HepG2 (cell line): ENCODE data around the gene SLC28A3. TPM values are rescaled to one million over a fixed set of nuclear protein-coding genes. Genes with fewer than 3 reads are reported as not detected.

Experiments
- ATAC-seq: fragments of 200-7000 bp; cut with Tn5 transposase; 3 replicates; pipeline ENCODE4 v1.9.1; 2020; ENCODE audit warnings: mild to moderate bottlenecking, moderate library complexity
- BruUV-seq: library from RNA; stranded (reverse); fragments of 400-500 nt; replicated peaks from 2 replicates; lab custom pipeline; 2021; lab: Mats Ljungman, UMichigan
- CTCF ChIA-PET: fragments of 300-600 bp; formaldehyde crosslinking; extraction: SDS; loops from one replicate; lab custom pipeline; 2021; ENCODE audit warnings: low total read pairs, inconsistent platforms, low intra/inter-chr PET ratio; lab: Yijun Ruan, JAX
- POLR2A ChIA-PET: fragments of 350-600 bp; sonication (Branson Sonifier 250); formaldehyde crosslinking; loops from one replicate; lab custom pipeline; 2020; ENCODE audit warnings: antibody characterized with exemption, inconsistent platforms; lab: Yijun Ruan, JAX
- DNase-seq: peaks from one replicate; pipeline ENCODE4 v3.0.0-alpha.2; 2015; ENCODE audit warnings: low spot score
- FAIRE-seq: peaks from 3 replicates; lab custom pipeline; 2011; peaks lifted over from hg19 to GRCh38; lab: Jason Lieb, UNC
- H2AFZ ChIP-seq: one replicate; pipeline ENCODE4 v1.6.1; 2011; ENCODE audit warnings: low read length, inconsistent platforms
- H3K27ac ChIP-seq: fragments of 300-600 bp; 3 replicates; pipeline ENCODE4 v1.8.0; 2011; ENCODE audit warnings: mixed run types, mild to moderate bottlenecking, mixed read lengths, low read length, inconsistent platforms; ENCODE audit not compliant: insufficient read depth; ENCODE audit errors: extremely low read length
- H3K27me3 ChIP-seq, 2 experiments: fragments of 200-600 bp in 1 of 2; 2 replicates in 1 of 2; 3 replicates in 1 of 2; pipeline versions ENCODE4 v1.6.0 to v1.8.0; 2011; ENCODE audit warnings: low read length in 2 of 2, mild to moderate bottlenecking in 2 of 2, moderate library complexity in 2 of 2, inconsistent platforms in 1 of 2; ENCODE audit not compliant: insufficient read depth in 2 of 2, control insufficient read depth in 1 of 2
- H3K36me3 ChIP-seq, 2 experiments: fragments of 200-600 bp in 1 of 2; replicated peaks in 1 of 2; 2 replicates in 1 of 2; 3 replicates in 1 of 2; pipeline versions ENCODE4 v1.5.1 to v1.8.0; 2011; ENCODE audit warnings: low read length in 2 of 2, inconsistent platforms in 1 of 2; ENCODE audit not compliant: insufficient read depth in 2 of 2, control insufficient read depth in 1 of 2
- H3K4me1 ChIP-seq: 2 replicates; pipeline ENCODE4 v1.5.1; 2012; ENCODE audit warnings: low read length, inconsistent platforms; ENCODE audit not compliant: insufficient read depth
- H3K4me2 ChIP-seq: 2 replicates; pipeline ENCODE4 v1.6.0; 2011; ENCODE audit warnings: low read depth, low read length, inconsistent platforms
- H3K4me3 ChIP-seq, 3 experiments: fragments of 200-600 bp in 1 of 3; sonication (generic), shearing (Covaris generic) in 1 of 3; replicated peaks in 1 of 3; 2 replicates each; pipeline ENCODE4 v1.5.1; 2011 to 2016; ENCODE audit warnings: low read length in 3 of 3, inconsistent platforms in 2 of 3, low read depth in 2 of 3, mild to moderate bottlenecking in 2 of 3, control low read depth in 1 of 3, mixed read lengths in 1 of 3; ENCODE audit not compliant: insufficient read depth in 1 of 3
- H3K79me2 ChIP-seq: one replicate; pipeline ENCODE4 v1.6.1; 2011; ENCODE audit warnings: low read length, inconsistent platforms; ENCODE audit not compliant: insufficient read depth
- H3K9ac ChIP-seq: 2 replicates; pipeline ENCODE4 v1.6.0; 2011; ENCODE audit warnings: mild to moderate bottlenecking, low read depth, low read length, inconsistent platforms; ENCODE audit not compliant: insufficient read depth
- H3K9me3 ChIP-seq: 2 replicates; pipeline ENCODE4 v1.5.1; 2012; ENCODE audit warnings: mild to moderate bottlenecking, low read length
- H4K20me1 ChIP-seq: 2 replicates; pipeline ENCODE4 v1.6.0; 2011; ENCODE audit warnings: inconsistent platforms, mild to moderate bottlenecking, low read length, moderate library complexity; ENCODE audit not compliant: insufficient read depth
- CEBPB ChIP-seq: IDR thresholded peaks from 2 replicates; pipeline ENCODE4 v1.6.1; 2011; ENCODE audit warnings: low read depth, low read length, improper control_type of control experiment, borderline replicate concordance
- DMTF1 ChIP-seq: sonication (generic); formaldehyde crosslinking; IDR thresholded peaks from 2 replicates; pipeline ENCODE4 v1.4.0; 2020; ENCODE audit warnings: mild to moderate bottlenecking, missing genetic modification reagents
- FOXC1 ChIP-seq: sonication (generic); formaldehyde crosslinking; IDR thresholded peaks from 2 replicates; pipeline ENCODE4 v1.8.0; 2022; ENCODE audit warnings: mild to moderate bottlenecking, missing genetic modification reagents, borderline replicate concordance
- FOXM1 ChIP-seq: sonication (generic); formaldehyde crosslinking; IDR thresholded peaks from 2 replicates; pipeline ENCODE4 v1.5.0; 2020; ENCODE audit warnings: missing genetic modification reagents
- FUBP1 ChIP-seq: sonication (generic); formaldehyde crosslinking; IDR thresholded peaks from 2 replicates; pipeline ENCODE4 v1.5.1; 2020; ENCODE audit warnings: missing genetic modification reagents, mild to moderate bottlenecking, borderline replicate concordance
- HCFC1 ChIP-seq: fragments of 150-350 bp; IDR thresholded peaks from 2 replicates; pipeline ENCODE4 v1.6.1; 2014; ENCODE audit warnings: low read depth, low read length
- IRF9 ChIP-seq: sonication (generic); formaldehyde crosslinking; IDR thresholded peaks from 2 replicates; pipeline ENCODE4 v1.8.0; 2022; ENCODE audit warnings: missing genetic modification reagents, mild to moderate bottlenecking, borderline replicate concordance
- JARID2 ChIP-seq: sonication (generic); formaldehyde crosslinking; IDR thresholded peaks from 2 replicates; pipeline ENCODE4 v1.8.1; 2023; ENCODE audit warnings: missing genetic modification reagents, inconsistent platforms; ENCODE audit not compliant: insufficient replicate concordance
- KLF13 ChIP-seq: sonication (generic); formaldehyde crosslinking; IDR thresholded peaks from 2 replicates; pipeline ENCODE4 v1.4.0; 2020; ENCODE audit warnings: mild to moderate bottlenecking, missing genetic modification reagents
- MIER3 ChIP-seq: IDR thresholded peaks from 2 replicates; pipeline ENCODE4 v1.6.1; 2016; ENCODE audit warnings: missing compliant biosample characterization, borderline replicate concordance
- NRL ChIP-seq: sonication (generic); formaldehyde crosslinking; IDR thresholded peaks from 2 replicates; pipeline ENCODE4 v1.5.0; 2020; ENCODE audit warnings: missing genetic modification reagents, mild to moderate bottlenecking, moderate library complexity, borderline replicate concordance
- TOPORS ChIP-seq: sonication (generic); formaldehyde crosslinking; IDR thresholded peaks from 2 replicates; pipeline ENCODE4 v1.8.0; 2023; ENCODE audit warnings: mild to moderate bottlenecking, missing genetic modification reagents
- ZSCAN9 ChIP-seq: IDR thresholded peaks from 2 replicates; pipeline ENCODE4 v1.6.1; 2016; ENCODE audit warnings: borderline replicate concordance
- WGBS: methylation state at CpG from one replicate; pipeline ENCODE4 v1.1.6; 2017; ENCODE audit warnings: low lambda C conversion rate; 5-methylcytosine and 5-hydroxymethylcytosine counted together
- in situ Hi-C: cut with HindIII; loops from 2 replicates; pipeline ENCODE4 v1.10.0; 2017; ENCODE audit warnings: low pct_unique_long_range_greater_than_20kb; ENCODE audit not compliant: extremely low pct_ligation_motif_present
- intact Hi-C: fragments of 100-400 bp; cut with micrococcal nuclease; formaldehyde crosslinking; loops from one replicate; pipeline ENCODE4 v1.10.0; 2022; ENCODE audit not compliant: unreplicated experiment
- polyA plus RNA-seq, 8 experiments: library from polyadenylated mRNA; depleted of rRNA in 3 of 8; stranded (reverse) in 7 of 8; unstranded in 1 of 8; fragments of >200 nt; fragmentation: Illumina TruSeq in 4 of 8; extraction: Trizol in 4 of 8; gene quantifications; 2 replicates each; pipeline versions ENCODE4 v1.2.1 to v1.2.3, GENCODE V29; 2011 to 2016; ENCODE audit warnings: low read depth in 4 of 8, missing spikeins in 1 of 8, mixed read lengths in 1 of 8; ENCODE audit not compliant: insufficient read depth in 1 of 8
- total RNA-seq, 5 experiments: library from RNA; depleted of rRNA; stranded (reverse); fragments of >200 nt; fragmentation: Illumina TruSeq; extraction: Trizol; gene quantifications; 2 replicates each; pipeline ENCODE4 v1.2.3, GENCODE V29; 2016; ENCODE audit warnings: low read depth in 1 of 5
- TF ChIP-seq, protein P1 (sequence below): sonication (generic); formaldehyde crosslinking; conservative IDR thresholded peaks from 2 replicates; pipeline ENCODE4 v1.4.0; 2020; ENCODE audit warnings: missing genetic modification reagents
- TF ChIP-seq, protein P2 (sequence below): sonication (generic); formaldehyde crosslinking; IDR thresholded peaks from 2 replicates; pipeline ENCODE4 v1.5.0; 2020; ENCODE audit warnings: missing genetic modification reagents, mild to moderate bottlenecking, borderline replicate concordance

SLC28A3 gene
- total and polyA plus RNA-seq, 2 of the 13 experiments (the other 11 are each of a cell fraction or from before 2014, with no cell fraction given) = not detected

- ChIA-PET POLR2A (no interaction called here), CTCF (no interaction called here)
- Histone ChIP-seq H3K36me3 (no peaks in the 10 kb centered on the region), H3K79me2 (no peaks in the 10 kb centered on the region), H3K4me1 (no peaks in the 10 kb centered on the region), H3K4me2 (no peak overlapping the region), H3K4me3 (no peak overlapping the region), H3K27me3 (peaks cover 0 to 39% of the 10 kb centered on the region in 2 experiments; a peak in 3 of 5 replicates), H3K27ac (no peak overlapping the region), H2AFZ (no peak overlapping the region), H3K9ac (no peak overlapping the region), H4K20me1 (no peaks in the 10 kb centered on the region)
- in situ Hi-C loops (no loop called here), intact Hi-C loops (loop anchor here (10.0 kb wide), 1 partner anchor 64 kb away; no protein-coding TSS in a partner anchor)
- 12% methylated on average over 9 of the region's 9 CpGs for WGBS
- no peak for ATAC-seq
- DNase-seq = no peak
- no peak for FAIRE-seq
- no peak for TF ChIP-seq MIER3 (CRISPR knock-in tag)
- no peak for TF ChIP-seq FUBP1 (CRISPR knock-in tag)
- no peak for TF ChIP-seq NRL (CRISPR knock-in tag)
- no peak for TF ChIP-seq IRF9 (CRISPR knock-in tag)
- TF ChIP-seq CEBPB = no peak
- TF ChIP-seq TOPORS = no peak
- no peak for TF ChIP-seq DMTF1 (CRISPR knock-in tag)
- no peak for TF ChIP-seq KLF13 (CRISPR knock-in tag)
- no peak for TF ChIP-seq JARID2 (CRISPR knock-in tag)
- TF ChIP-seq, protein P1, sequence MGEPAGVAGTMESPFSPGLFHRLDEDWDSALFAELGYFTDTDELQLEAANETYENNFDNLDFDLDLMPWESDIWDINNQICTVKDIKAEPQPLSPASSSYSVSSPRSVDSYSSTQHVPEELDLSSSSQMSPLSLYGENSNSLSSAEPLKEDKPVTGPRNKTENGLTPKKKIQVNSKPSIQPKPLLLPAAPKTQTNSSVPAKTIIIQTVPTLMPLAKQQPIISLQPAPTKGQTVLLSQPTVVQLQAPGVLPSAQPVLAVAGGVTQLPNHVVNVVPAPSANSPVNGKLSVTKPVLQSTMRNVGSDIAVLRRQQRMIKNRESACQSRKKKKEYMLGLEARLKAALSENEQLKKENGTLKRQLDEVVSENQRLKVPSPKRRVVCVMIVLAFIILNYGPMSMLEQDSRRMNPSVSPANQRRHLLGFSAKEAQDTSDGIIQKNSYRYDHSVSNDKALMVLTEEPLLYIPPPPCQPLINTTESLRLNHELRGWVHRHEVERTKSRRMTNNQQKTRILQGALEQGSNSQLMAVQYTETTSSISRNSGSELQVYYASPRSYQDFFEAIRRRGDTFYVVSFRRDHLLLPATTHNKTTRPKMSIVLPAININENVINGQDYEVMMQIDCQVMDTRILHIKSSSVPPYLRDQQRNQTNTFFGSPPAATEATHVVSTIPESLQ (CRISPR knock-in tag) = no peak
- TF ChIP-seq, protein P2, sequence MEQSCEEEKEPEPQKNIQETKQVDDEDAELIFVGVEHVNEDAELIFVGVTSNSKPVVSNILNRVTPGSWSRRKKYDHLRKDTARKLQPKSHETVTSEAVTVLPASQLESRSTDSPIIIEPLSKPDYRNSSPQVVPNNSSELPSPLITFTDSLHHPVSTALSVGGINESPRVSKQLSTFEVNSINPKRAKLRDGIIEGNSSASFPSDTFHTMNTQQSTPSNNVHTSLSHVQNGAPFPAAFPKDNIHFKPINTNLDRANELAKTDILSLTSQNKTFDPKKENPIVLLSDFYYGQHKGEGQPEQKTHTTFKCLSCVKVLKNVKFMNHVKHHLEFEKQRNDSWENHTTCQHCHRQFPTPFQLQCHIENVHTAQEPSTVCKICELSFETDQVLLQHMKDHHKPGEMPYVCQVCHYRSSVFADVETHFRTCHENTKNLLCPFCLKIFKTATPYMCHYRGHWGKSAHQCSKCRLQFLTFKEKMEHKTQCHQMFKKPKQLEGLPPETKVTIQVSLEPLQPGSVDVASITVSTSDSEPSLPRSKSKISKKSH (CRISPR knock-in tag) = no peak
- TF ChIP-seq HCFC1 = no peak
- TF ChIP-seq ZSCAN9 = no peak
- TF ChIP-seq FOXM1 (CRISPR knock-in tag) = no peak
- TF ChIP-seq FOXC1 (CRISPR knock-in tag) = no peak
- TF ChIP-seq, all 625 proteins: peak for 0
- no peaks in the 10 kb centered on the region for H3K9me3 ChIP-seq
- BruUV-seq = no TSS peak
These were observed 82.2 kb downstream of the SLC28A3 start for GRCh38 chr9:84258371-84258770.
